Smooth muscle cell (in vitro differentiated cells): ENCODE data around the gene FAM216A. TPM values are rescaled to one million over a fixed set of nuclear protein-coding genes. Genes with fewer than 3 reads are reported as not detected.

Experiments
- DNase-seq: peaks from one replicate; lab custom pipeline; 2025; ENCODE audit not compliant: unreplicated experiment; lab: John Stamatoyannopoulos, UW
- H2AFZ ChIP-seq: fragments of 200-600 bp; sonication (generic); 2 replicates; pipeline ENCODE4 v1.6.0; 2016; ENCODE audit warnings: antibody characterized with exemption, low read depth, mild to moderate bottlenecking
- H3F3A ChIP-seq: fragments of 200-600 bp; sonication (generic); 2 replicates; pipeline ENCODE4 v1.6.0; 2017; ENCODE audit warnings: antibody characterized with exemption, low read depth
- H3K27ac ChIP-seq: fragments of 200-600 bp; sonication (generic); 2 replicates; pipeline ENCODE4 v1.5.1; 2016; ENCODE audit warnings: low read depth, mild to moderate bottlenecking
- H3K27me3 ChIP-seq: fragments of 200-600 bp; sonication (generic); 2 replicates; pipeline ENCODE4 v1.6.1; 2016; ENCODE audit warnings: low read depth, mild to moderate bottlenecking
- H3K36me3 ChIP-seq: fragments of 200-600 bp; sonication (generic); 2 replicates; pipeline ENCODE4 v1.5.1; 2016; ENCODE audit warnings: low read depth
- H3K4me1 ChIP-seq: fragments of 200-600 bp; sonication (generic); 2 replicates; pipeline ENCODE4 v1.5.1; 2016; ENCODE audit warnings: low read depth
- H3K4me2 ChIP-seq: fragments of 200-600 bp; sonication (generic); 2 replicates; pipeline ENCODE4 v1.6.0; 2016; ENCODE audit warnings: mild to moderate bottlenecking
- H3K4me3 ChIP-seq: fragments of 200-600 bp; sonication (generic); 2 replicates; pipeline ENCODE4 v1.5.1; 2016; ENCODE audit warnings: mild to moderate bottlenecking
- H3K79me2 ChIP-seq: fragments of 200-600 bp; sonication (generic); 2 replicates; pipeline ENCODE4 v1.6.0; 2016; ENCODE audit warnings: low read depth, mild to moderate bottlenecking
- H3K9ac ChIP-seq: fragments of 200-600 bp; sonication (generic); 2 replicates; pipeline ENCODE4 v1.6.0; 2016; ENCODE audit warnings: low read depth
- H3K9me3 ChIP-seq: fragments of 200-600 bp; sonication (generic); replicated peaks from 2 replicates; pipeline ENCODE4 v1.5.1; 2016; ENCODE audit warnings: low read depth
- H4K20me1 ChIP-seq: fragments of 200-600 bp; sonication (generic); 2 replicates; pipeline ENCODE4 v1.6.0; 2016; ENCODE audit warnings: low read depth
- CTCF ChIP-seq: fragments of 200-600 bp; sonication (generic); IDR thresholded peaks from 2 replicates; pipeline ENCODE4 v1.5.1; 2017; ENCODE audit warnings: borderline replicate concordance, mild to moderate bottlenecking, antibody characterized with exemption; ENCODE audit not compliant: insufficient read depth, poor library complexity, severe bottlenecking
- WGBS: methylation state at CpG from one replicate; pipeline ENCODE4 v1.1.7; 2016; ENCODE audit warnings: low lambda C conversion rate; 5-methylcytosine and 5-hydroxymethylcytosine counted together
- polyA plus RNA-seq: library from polyadenylated mRNA; unstranded; fragments of >200 nt; fragmentation: Nextera tagmentation; extraction: Ambion mirVana; gene quantifications from 2 replicates; pipeline ENCODE4 v1.2.1, GENCODE V29; 2016
- total RNA-seq: library from RNA; depleted of rRNA; stranded (reverse); fragments of >200 nt; gene quantifications from 2 replicates; pipeline ENCODE4 v1.2.3, GENCODE V29; 2014

FAM216A gene
- total and polyA plus RNA-seq, 2 experiments from 2014 or later, result 11.3 to 13.3 TPM

GRCh38 chr12:110528277-110528839, 59.7 kb downstream of the FAM216A start:
- H3K27ac ChIP-seq, result no peak overlapping the region
- no peaks in the 10 kb centered on the region for H3F3A ChIP-seq
- H3K4me3 ChIP-seq, result no peak overlapping the region
- H3K27me3 ChIP-seq, result no peaks in the 10 kb centered on the region
- TF ChIP-seq CTCF, result no peak
- no peaks in the 10 kb centered on the region for H3K4me1 ChIP-seq
- H3K4me2 ChIP-seq, result no peak overlapping the region
- H3K36me3 ChIP-seq, result no peaks in the 10 kb centered on the region
- H4K20me1 ChIP-seq, result peaks cover 25% of the 10 kb centered on the region
- WGBS, result 94% methylated on average over 6 of the region's 6 CpGs
- no peak overlapping the region for H3K9ac ChIP-seq
- no peak overlapping the region for H2AFZ ChIP-seq
- no peaks in the 10 kb centered on the region for H3K9me3 ChIP-seq
- H3K79me2 ChIP-seq, result no peaks in the 10 kb centered on the region
- DNase-seq, result no peak

- no peak overlapping the region for H3K4me2 ChIP-seq
- no peak overlapping the region for H2AFZ ChIP-seq
- DNase-seq, result no peak
- H3K9ac ChIP-seq, result no peak overlapping the region
- H3K36me3 ChIP-seq, result no peaks in the 10 kb centered on the region
- no peak for TF ChIP-seq CTCF
- no peaks in the 10 kb centered on the region for H3F3A ChIP-seq
- no peak overlapping the region for H3K4me3 ChIP-seq
- H3K79me2 ChIP-seq, result no peaks in the 10 kb centered on the region
- H3K9me3 ChIP-seq, result no peaks in the 10 kb centered on the region
- H4K20me1 ChIP-seq, result peaks cover 46% of the 10 kb centered on the region
- 96% methylated on average over 2 of the region's 2 CpGs for WGBS
- no peaks in the 10 kb centered on the region for H3K27me3 ChIP-seq
- H3K4me1 ChIP-seq, result no peaks in the 10 kb centered on the region
- no peak overlapping the region for H3K27ac ChIP-seq
Observed at GRCh38 chr12:110530511-110530910, 61.9 kb downstream of the FAM216A start.

GRCh38 chr12:110531741-110532333, 63.2 kb downstream of the FAM216A start:
- no peaks in the 10 kb centered on the region for H3F3A ChIP-seq
- no peaks in the 10 kb centered on the region for H3K36me3 ChIP-seq
- H3K9ac ChIP-seq, result no peak overlapping the region
- no peak for DNase-seq
- H3K4me1 ChIP-seq, result no peaks in the 10 kb centered on the region
- H3K9me3 ChIP-seq, result no peaks in the 10 kb centered on the region
- no peaks in the 10 kb centered on the region for H3K27me3 ChIP-seq
- H3K4me2 ChIP-seq, result peak overlapping the region; percentile 5
- H3K27ac ChIP-seq, result no peak overlapping the region
- no peak overlapping the region for H2AFZ ChIP-seq
- peaks cover 46% of the 10 kb centered on the region for H4K20me1 ChIP-seq
- no peaks in the 10 kb centered on the region for H3K79me2 ChIP-seq
- H3K4me3 ChIP-seq, result no peak overlapping the region
- TF ChIP-seq CTCF, result no peak
- 68% methylated on average over 2 of the region's 2 CpGs for WGBS

- 96% methylated on average over 3 of the region's 3 CpGs for WGBS
- Histone ChIP-seq H3F3A (no peaks in the 10 kb centered on the region), H3K4me3 (no peak overlapping the region), H3K36me3 (no peaks in the 10 kb centered on the region), H3K79me2 (no peaks in the 10 kb centered on the region), H3K27ac (no peak overlapping the region), H2AFZ (no peak overlapping the region), H3K4me2 (peak overlapping the region; percentile 5), H3K27me3 (no peaks in the 10 kb centered on the region), H3K9ac (no peak overlapping the region), H4K20me1 (peaks cover 46% of the 10 kb centered on the region), H3K9me3 (no peaks in the 10 kb centered on the region), H3K4me1 (no peaks in the 10 kb centered on the region)
- DNase-seq, result no peak
- no peak for TF ChIP-seq CTCF
Observed at GRCh38 chr12:110532644-110533043, 64.0 kb downstream of the FAM216A start.
